PC-9 (cell line): ENCODE measurements around the gene MAPKAPK5.

Source experiments
- CTCF ChIP-seq: fragments of 200-600 bp; sonication (generic); conservative IDR thresholded peaks from 2 replicates; pipeline ENCODE4 v1.6.1; 2017; ENCODE audit warnings: mixed run types, antibody characterized with exemption, mild to moderate bottlenecking, moderate library complexity
- EZH2 ChIP-seq: fragments of 200-600 bp; sonication (generic); IDR thresholded peaks from 2 replicates; pipeline ENCODE4 v1.8.0; 2017; ENCODE audit warnings: antibody characterized with exemption, low read depth

- TF ChIP-seq EZH2: no peak
- TF ChIP-seq CTCF: no peak
Observed at GRCh38 chr12:111822886-111823285, 19.1 kb upstream of the MAPKAPK5 start.
